K562 (cell line): ENCODE results near the gene C1QTNF2. TPM values are rescaled to one million over a fixed set of nuclear protein-coding genes. Genes with fewer than 3 reads are reported as not detected.

Source experiments
- ATAC-seq: fragments of 200-7000 bp; cut with Tn5 transposase; 3 replicates; pipeline ENCODE4 v1.9.1; 2020; ENCODE audit warnings: moderate library complexity
- BruUV-seq: library from RNA; stranded (reverse); fragments of 400-500 nt; replicated peaks from 2 replicates; lab custom pipeline; 2021; lab: Mats Ljungman, UMichigan
- CTCF ChIA-PET: fragments of 300-600 bp; formaldehyde crosslinking; extraction: SDS; loops from one replicate; lab custom pipeline; 2021; ENCODE audit warnings: low intra/inter-chr PET ratio; lab: Yijun Ruan, JAX
- POLR2A ChIA-PET: fragments of 300-600, 350-650 bp; sonication (Branson Sonifier 250); formaldehyde crosslinking; extraction: SDS; loops from one replicate; lab custom pipeline; 2021; ENCODE audit warnings: antibody characterized with exemption, inconsistent platforms; lab: Yijun Ruan, JAX
- DNase-seq, 4 experiments: peaks; one replicate each; pipeline versions ENCODE4 v3.0.0 to v3.0.0-alpha.2; 2011 to 2018; ENCODE audit warnings: low spot score in 3 of 4, mixed read lengths in 3 of 4; ENCODE audit errors: extremely low read depth in 1 of 4
- FAIRE-seq: peaks from 2 replicates; lab custom pipeline; 2011; peaks lifted over from hg19 to GRCh38; lab: Jason Lieb, UNC
- H2AFZ ChIP-seq: 2 replicates; pipeline ENCODE4 v1.6.0; 2011; ENCODE audit warnings: low read depth, low read length, control low read depth, inconsistent platforms
- H3K27ac ChIP-seq: fragments of 200-600 bp; 3 replicates; pipeline ENCODE4 v1.8.0; 2011; ENCODE audit warnings: low read depth, mild to moderate bottlenecking, control low read depth, inconsistent platforms, low read length, moderate library complexity, mixed read lengths; ENCODE audit errors: extremely low read depth
- H3K27me3 ChIP-seq, 2 experiments: fragments of 300-600 bp in 1 of 2; 2 replicates in 1 of 2; 3 replicates in 1 of 2; pipeline versions ENCODE4 v1.6.0 to v1.8.0; 2011; ENCODE audit warnings: inconsistent platforms in 2 of 2, low read length in 2 of 2, mild to moderate bottlenecking in 1 of 2, mixed read lengths in 1 of 2, moderate library complexity in 1 of 2; ENCODE audit not compliant: control insufficient read depth in 2 of 2, insufficient read depth in 2 of 2
- H3K36me3 ChIP-seq: fragments of 300-600 bp; 3 replicates; pipeline ENCODE4 v1.8.0; 2011; ENCODE audit warnings: mild to moderate bottlenecking, low read length, inconsistent platforms; ENCODE audit not compliant: control insufficient read depth, insufficient read depth
- H3K4me1 ChIP-seq, 2 experiments: fragments of 200-600 bp in 1 of 2; replicated peaks in 1 of 2; 2 replicates in 1 of 2; 3 replicates in 1 of 2; pipeline versions ENCODE4 v1.5.1 to v1.8.0; 2011; ENCODE audit warnings: inconsistent platforms in 2 of 2, low read length in 2 of 2, mild to moderate bottlenecking in 1 of 2, mixed read lengths in 1 of 2, moderate library complexity in 1 of 2; ENCODE audit not compliant: control insufficient read depth in 2 of 2, insufficient read depth in 2 of 2
- H3K4me2 ChIP-seq: 2 replicates; pipeline ENCODE4 v1.6.1; 2011; ENCODE audit warnings: low read length, control low read depth, inconsistent platforms, mixed read lengths; ENCODE audit not compliant: insufficient read depth
- H3K4me3 ChIP-seq: fragments of 200-600 bp; sonication (generic), shearing (Covaris generic); 2 replicates; pipeline ENCODE4 v1.5.1; 2016; ENCODE audit warnings: control low read depth, inconsistent platforms
- H3K79me2 ChIP-seq: fragments of 200-600 bp; 3 replicates; pipeline ENCODE4 v1.8.0; 2011; ENCODE audit warnings: low read length, inconsistent platforms; ENCODE audit not compliant: control insufficient read depth, insufficient read depth
- H3K9ac ChIP-seq, 2 experiments: 2 replicates each; pipeline versions ENCODE4 v1.6.0 to v1.6.1; 2011; ENCODE audit warnings: low read depth in 2 of 2, low read length in 2 of 2, control low read depth in 1 of 2, inconsistent platforms in 1 of 2, mild to moderate bottlenecking in 1 of 2, mixed read lengths in 1 of 2; ENCODE audit not compliant: insufficient read depth in 1 of 2
- H3K9me1 ChIP-seq: one replicate; pipeline ENCODE4 v1.6.0; 2011; ENCODE audit warnings: inconsistent platforms, mild to moderate bottlenecking, low read length, moderate library complexity; ENCODE audit not compliant: control insufficient read depth, insufficient read depth
- H3K9me3 ChIP-seq: replicated peaks from 2 replicates; pipeline ENCODE4 v1.5.1; 2011; ENCODE audit warnings: low read depth, low read length, inconsistent platforms; ENCODE audit not compliant: control insufficient read depth, insufficient read depth
- H4K20me1 ChIP-seq: replicated peaks from 2 replicates; pipeline ENCODE4 v1.6.1; 2011; ENCODE audit warnings: low read length, inconsistent platforms, mixed read lengths; ENCODE audit not compliant: control insufficient read depth, insufficient read depth
- CHD2 ChIP-seq: IDR thresholded peaks from 2 replicates; pipeline ENCODE4 v1.6.1; 2011; ENCODE audit warnings: low read depth, low read length
- ELK1 ChIP-seq: sonication (generic); formaldehyde crosslinking; IDR thresholded peaks from 2 replicates; pipeline ENCODE4 v1.8.1; 2022; ENCODE audit warnings: missing genetic modification reagents
- GABPB2 ChIP-seq: fragments of 250-450 bp; sonication (Bioruptor Pico); conservative IDR thresholded peaks from 2 replicates; pipeline ENCODE4 v1.5.1; 2021; ENCODE audit warnings: mild to moderate bottlenecking
- GATAD2B ChIP-seq: fragments of 450-650 bp; IDR thresholded peaks from 2 replicates; pipeline ENCODE4 v1.6.1; 2017; ENCODE audit warnings: mild to moderate bottlenecking, borderline replicate concordance
- ZNF140 ChIP-seq: fragments of 250-450 bp; sonication (Bioruptor Pico); IDR thresholded peaks from 2 replicates; pipeline ENCODE4 v1.8.0; 2021; ENCODE audit warnings: moderate library complexity, mild to moderate bottlenecking, inconsistent platforms
- WGBS: fragments of 100-300 bp; shearing (Covaris generic); methylation state at CpG from one replicate; pipeline ENCODE4 v1.1.6; 2016; ENCODE audit warnings: low coverage, mixed read lengths; ENCODE audit not compliant: insufficient coverage; ENCODE audit errors: missing lambda C conversion rate; 5-methylcytosine and 5-hydroxymethylcytosine counted together
- in situ Hi-C: fragments of 300-500 bp; cut with MboI; formaldehyde crosslinking; loops from 4 replicates; pipeline ENCODE4 v1.15.0; 2018; ENCODE audit warnings: inconsistent platforms, mixed read lengths
- intact Hi-C: fragments of 100-400 bp; cut with micrococcal nuclease; formaldehyde crosslinking; loops from 2 replicates; pipeline ENCODE4 v1.14.2; 2022
- polyA plus RNA-seq, 8 experiments: library from polyadenylated mRNA; depleted of rRNA in 4 of 8; stranded (reverse) in 5 of 8; unstranded in 3 of 8; fragments of >200 nt; fragmentation: Nextera tagmentation in 2 of 8; fragmentation: Illumina TruSeq in 1 of 8; extraction: Ambion mirVana in 2 of 8; extraction: Trizol in 1 of 8; gene quantifications; 2 replicates each; pipeline versions ENCODE4 v1.2.1 to v1.2.3, GENCODE V29; 2011 to 2014; ENCODE audit warnings: inconsistent platforms in 1 of 8, missing spikeins in 1 of 8
- total RNA-seq, 7 experiments: library from RNA; depleted of rRNA in 6 of 7; stranded (reverse); fragments of >200 nt in 6 of 7; fragmentation: Illumina TruSeq in 2 of 7; extraction: Trizol in 2 of 7; gene quantifications; 2 replicates each; pipeline versions ENCODE4 v1.2.1 to v1.2.3, GENCODE V29; 2011 to 2021; ENCODE audit warnings: low replicate concordance in 1 of 7
- TF ChIP-seq, protein P1 (sequence below): fragments of 250-450 bp; sonication (Bioruptor Pico); IDR thresholded peaks from 2 replicates; pipeline ENCODE4 v1.5.0; 2020; ENCODE audit warnings: mild to moderate bottlenecking

C1QTNF2 gene
- total and polyA plus RNA-seq, 9 of the 15 experiments (the other 6 are each of a cell fraction or from before 2014, with no cell fraction given), result not detected

DNA sequence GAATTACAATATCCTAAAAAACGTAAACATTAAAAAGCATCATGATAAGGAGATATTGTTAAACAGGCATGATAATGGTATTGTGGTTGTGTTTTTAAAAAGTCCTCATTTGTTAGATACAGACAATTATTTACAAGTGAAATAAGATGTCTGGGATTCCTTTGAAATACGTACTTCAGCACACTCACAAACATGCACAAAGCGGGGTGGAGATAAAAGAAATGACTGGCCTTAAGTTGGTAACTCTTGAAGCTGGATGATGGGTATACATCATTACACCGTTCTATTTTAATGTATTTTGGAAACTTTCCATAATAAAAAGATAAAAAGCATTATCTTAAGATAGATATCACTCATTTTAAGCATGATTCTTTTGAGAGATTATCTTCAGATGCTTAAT is 28.4 kb upstream of the C1QTNF2 start:
- Histone ChIP-seq H3K79me2 (peaks cover 11% of the 10 kb centered on the region), H3K9me1 (no peaks in the 10 kb centered on the region), H3K9me3 (no peaks in the 10 kb centered on the region), H4K20me1 (no peaks in the 10 kb centered on the region), H3K36me3 (peaks cover 24% of the 10 kb centered on the region), H3K4me3 (peak overlapping the region; percentile 64; the same call in 1 of the 2 replicates), H3K4me2 (peak overlapping the region; percentile 97; the same call in 1 of the 2 replicates), H2AFZ (peak overlapping the region; percentile 89; the same call in 1 of the 2 replicates), H3K4me1 (no peaks in the 10 kb centered on the region; a peak in 1 of 5 replicates), H3K27ac (no peak overlapping the region), H3K9ac (peak overlapping the region in 1 of 2 experiments; percentile 90; a peak in 2 of 4 replicates), H3K27me3 (no peaks in the 10 kb centered on the region)
- ChIA-PET POLR2A (interaction anchor here (0.9 to 1.0 kb wide), 2 partner anchors 22 to 35 kb away, joined by 3 read pairs; no protein-coding TSS in a partner anchor), CTCF (no interaction called here)
- in situ Hi-C loops (no loop called here), intact Hi-C loops (no loop called here)
- 40% methylated on average over 4 of the region's 4 CpGs for WGBS
- BruUV-seq, result no TSS peak
- TF ChIP-seq GATAD2B (no peak), ZNF140 (no peak), CHD2 (no peak), GABPB2 (CRISPR knock-in tag) (no peak), ELK1 (no peak)
- TF ChIP-seq, protein P1, sequence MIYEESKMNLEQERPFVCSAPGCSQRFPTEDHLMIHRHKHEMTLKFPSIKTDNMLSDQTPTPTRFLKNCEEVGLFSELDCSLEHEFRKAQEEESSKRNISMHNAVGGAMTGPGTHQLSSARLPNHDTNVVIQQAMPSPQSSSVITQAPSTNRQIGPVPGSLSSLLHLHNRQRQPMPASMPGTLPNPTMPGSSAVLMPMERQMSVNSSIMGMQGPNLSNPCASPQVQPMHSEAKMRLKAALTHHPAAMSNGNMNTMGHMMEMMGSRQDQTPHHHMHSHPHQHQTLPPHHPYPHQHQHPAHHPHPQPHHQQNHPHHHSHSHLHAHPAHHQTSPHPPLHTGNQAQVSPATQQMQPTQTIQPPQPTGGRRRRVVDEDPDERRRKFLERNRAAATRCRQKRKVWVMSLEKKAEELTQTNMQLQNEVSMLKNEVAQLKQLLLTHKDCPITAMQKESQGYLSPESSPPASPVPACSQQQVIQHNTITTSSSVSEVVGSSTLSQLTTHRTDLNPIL (CRISPR knock-in tag), result no peak
- ATAC-seq (no peak), DNase-seq (no peak), FAIRE-seq (no peak)
